ENCODE results near the gene RASGRP3. TPM values are rescaled to one million over a fixed set of nuclear protein-coding genes. Genes with fewer than 3 reads are reported as not detected.

RASGRP3 gene
- total RNA-seq, 1 donor from 2014 or later: 4.1 TPM

GRCh38 chr2:33503002-33503401, 26.6 kb downstream of the RASGRP3 start:
- H3K9me3 Mint-ChIP-seq: no peaks in the 10 kb centered on the region
- H3K27ac Mint-ChIP-seq: no peak overlapping the region
- H3K4me1 Mint-ChIP-seq (ENCODE audit: low read depth): peaks cover 13% of the 10 kb centered on the region
- intact Hi-C loops (cut with micrococcal nuclease): no loop called here
- DNase-seq (ENCODE audit: low spot score): no peak
- H3K36me3 Mint-ChIP-seq (ENCODE audit: low read depth): peaks cover 5% of the 10 kb centered on the region
- H3K27me3 Mint-ChIP-seq (ENCODE audit: insufficient read depth): peaks cover 2% of the 10 kb centered on the region
- no peak overlapping the region for H3K4me3 Mint-ChIP-seq

DNA sequence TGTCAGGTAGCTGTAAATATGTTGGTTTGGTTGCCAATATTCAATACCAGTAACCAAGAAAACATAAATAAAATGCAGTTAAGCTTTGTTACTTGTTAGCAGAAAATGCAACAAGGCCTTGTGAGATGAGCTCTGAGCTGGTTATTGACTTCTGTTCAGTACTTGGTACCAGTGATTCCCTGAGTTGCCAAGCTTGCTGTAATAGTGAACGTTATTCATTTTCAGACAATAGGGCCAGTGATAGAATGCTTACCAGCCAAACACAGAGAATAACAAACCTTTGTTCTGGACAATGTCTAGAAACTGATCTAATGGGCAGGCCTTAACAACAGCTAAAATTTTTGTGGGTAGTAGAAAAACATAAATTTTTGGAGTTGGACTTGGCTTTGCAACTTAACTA, 29.5 kb downstream of the RASGRP3 start:
- Mint-ChIP-seq H3K27ac (no peak overlapping the region), H3K4me3 (no peak overlapping the region), H3K9me3 (no peaks in the 10 kb centered on the region), H3K36me3 (ENCODE audit: low read depth) (peaks cover 2% of the 10 kb centered on the region), H3K4me1 (ENCODE audit: low read depth) (peaks cover 5% of the 10 kb centered on the region), H3K27me3 (ENCODE audit: insufficient read depth) (no peaks in the 10 kb centered on the region)
- intact Hi-C loops (cut with micrococcal nuclease): no loop called here
- no peak for DNase-seq (ENCODE audit: low spot score)

DNA sequence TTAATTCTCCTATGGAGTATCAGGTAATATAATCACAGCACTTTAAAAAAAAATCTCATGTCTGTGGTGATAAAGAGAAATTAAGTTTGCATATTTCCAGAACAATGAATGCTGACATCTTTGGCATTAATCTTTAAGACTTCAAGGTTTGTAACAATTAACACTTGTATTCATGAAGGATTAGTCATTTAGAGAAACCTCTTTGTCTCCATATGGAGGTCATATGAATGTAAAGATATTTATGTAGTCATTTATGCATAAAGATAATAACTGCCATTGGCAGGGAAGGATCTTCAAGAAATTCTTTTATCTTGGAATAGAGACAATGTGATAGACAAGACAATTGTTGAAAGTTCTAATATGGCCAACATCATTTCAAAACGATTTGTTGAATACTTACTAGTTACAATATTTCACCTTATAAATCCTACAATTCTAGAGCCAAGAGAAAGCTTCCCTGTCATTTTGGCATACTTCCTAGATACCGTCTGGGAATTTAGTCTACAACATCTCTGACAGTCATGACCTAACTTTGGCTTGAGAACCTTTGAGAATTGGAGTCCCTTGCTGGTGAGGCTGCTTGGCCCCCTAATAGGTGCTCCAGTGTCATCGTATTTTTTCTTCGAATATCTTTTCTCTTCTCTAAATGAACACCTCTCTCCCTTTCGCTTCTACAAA, 33.6 kb downstream of the RASGRP3 start:
- Mint-ChIP-seq H3K36me3 (ENCODE audit: low read depth) (peaks cover 1% of the 10 kb centered on the region), H3K9me3 (no peaks in the 10 kb centered on the region), H3K4me3 (no peak overlapping the region), H3K27ac (no peak overlapping the region), H3K27me3 (ENCODE audit: insufficient read depth) (no peaks in the 10 kb centered on the region), H3K4me1 (ENCODE audit: low read depth) (no peaks in the 10 kb centered on the region)
- intact Hi-C loops (cut with micrococcal nuclease): no loop called here
- DNase-seq (ENCODE audit: low spot score): no peak

GRCh38 chr2:33510586-33510968, 34.1 kb downstream of the RASGRP3 start:
- intact Hi-C loops (cut with micrococcal nuclease): no loop called here
- no peak for DNase-seq (ENCODE audit: low spot score)

DNA sequence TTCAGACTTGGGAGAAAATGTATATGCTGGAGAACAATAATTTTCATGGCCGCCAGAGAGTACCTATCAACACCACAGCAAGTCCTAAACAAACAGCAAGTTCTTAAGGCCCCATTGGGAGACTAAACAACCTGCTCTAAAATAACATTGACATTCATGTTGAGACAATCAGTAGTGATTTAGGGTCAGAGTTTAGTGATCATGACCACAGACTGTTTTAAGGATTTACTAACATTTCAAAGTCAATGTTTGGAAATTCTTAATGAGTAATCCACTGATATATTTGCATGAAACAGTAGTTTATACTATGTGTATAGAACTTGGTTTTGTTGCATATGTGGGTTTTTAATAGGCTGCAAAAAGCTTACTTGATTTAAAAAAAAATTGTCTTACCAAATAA, 34.7 kb downstream of the RASGRP3 start:
- H3K4me3 Mint-ChIP-seq: no peak overlapping the region
- no peak for DNase-seq (ENCODE audit: low spot score)

More at GRCh38 chr2:33510586-33510968, 34.1 kb downstream of the RASGRP3 start:
- H3K27me3 Mint-ChIP-seq (ENCODE audit: insufficient read depth): no peaks in the 10 kb centered on the region
- H3K9me3 Mint-ChIP-seq: no peaks in the 10 kb centered on the region
- no peak overlapping the region for H3K27ac Mint-ChIP-seq
- no peak overlapping the region for H3K4me3 Mint-ChIP-seq
- no peaks in the 10 kb centered on the region for H3K4me1 Mint-ChIP-seq (ENCODE audit: low read depth)
- peaks cover 7% of the 10 kb centered on the region for H3K36me3 Mint-ChIP-seq (ENCODE audit: low read depth)

DNA sequence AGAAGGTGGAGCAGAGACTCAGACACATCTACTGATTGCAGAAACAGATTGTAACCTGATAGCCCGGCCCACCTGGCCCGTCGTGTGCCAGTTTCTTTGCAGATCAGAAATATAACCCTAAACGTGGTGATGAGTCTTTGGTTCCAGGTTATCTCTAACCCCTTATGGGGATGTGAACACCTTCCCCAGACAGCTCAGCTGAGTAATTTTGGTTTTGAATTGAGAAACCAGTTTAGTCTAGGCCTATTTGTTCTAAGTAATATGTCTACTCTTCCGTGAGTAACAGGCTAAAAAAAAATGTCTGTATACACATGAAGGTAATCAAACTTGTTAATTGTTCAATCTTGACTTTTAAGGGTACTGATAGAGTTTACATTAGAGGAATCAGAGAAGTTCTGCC, 35.7 kb downstream of the RASGRP3 start:
- H3K9me3 Mint-ChIP-seq: no peaks in the 10 kb centered on the region
- intact Hi-C loops (cut with micrococcal nuclease): no loop called here
- no peak overlapping the region for H3K4me3 Mint-ChIP-seq
- no peaks in the 10 kb centered on the region for H3K4me1 Mint-ChIP-seq (ENCODE audit: low read depth)
- no peak for DNase-seq (ENCODE audit: low spot score)
- H3K27ac Mint-ChIP-seq: no peak overlapping the region
- no peaks in the 10 kb centered on the region for H3K27me3 Mint-ChIP-seq (ENCODE audit: insufficient read depth)
- peaks cover 7% of the 10 kb centered on the region for H3K36me3 Mint-ChIP-seq (ENCODE audit: low read depth)

More for the DNA sequence above, 34.7 kb downstream of the RASGRP3 start:
- Mint-ChIP-seq H3K36me3 (ENCODE audit: low read depth) (peaks cover 7% of the 10 kb centered on the region), H3K9me3 (no peaks in the 10 kb centered on the region), H3K4me1 (ENCODE audit: low read depth) (no peaks in the 10 kb centered on the region), H3K27me3 (ENCODE audit: insufficient read depth) (no peaks in the 10 kb centered on the region), H3K27ac (no peak overlapping the region)
- intact Hi-C loops (cut with micrococcal nuclease): no loop called here

DNA sequence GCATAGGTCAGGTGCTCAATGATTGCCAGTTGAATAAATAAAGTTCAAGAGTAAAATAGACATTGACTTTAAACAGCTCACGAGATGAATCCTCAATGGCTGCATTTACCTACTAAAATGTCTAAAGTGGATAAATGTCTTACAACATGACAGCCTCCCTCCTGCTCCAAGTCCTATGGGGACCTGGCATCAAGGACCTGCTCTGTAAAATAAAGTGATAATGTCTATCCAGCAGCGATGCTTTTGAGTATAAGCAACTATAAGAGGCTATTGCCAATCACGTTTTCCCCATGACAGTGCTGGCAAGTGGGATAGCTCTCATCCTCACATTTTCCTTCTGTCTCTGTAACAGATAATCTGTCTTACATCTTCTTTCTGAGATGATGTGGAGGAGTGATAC, 37.0 kb downstream of the RASGRP3 start:
- Mint-ChIP-seq H3K4me1 (ENCODE audit: low read depth) (no peaks in the 10 kb centered on the region), H3K27ac (no peak overlapping the region), H3K9me3 (no peaks in the 10 kb centered on the region), H3K36me3 (ENCODE audit: low read depth) (peaks cover 7% of the 10 kb centered on the region), H3K4me3 (no peak overlapping the region), H3K27me3 (ENCODE audit: insufficient read depth) (no peaks in the 10 kb centered on the region)
- no peak for DNase-seq (ENCODE audit: low spot score)
- intact Hi-C loops (cut with micrococcal nuclease): no loop called here

- no peak overlapping the region for H3K4me3 Mint-ChIP-seq
- DNase-seq (ENCODE audit: low spot score): no peak
Measured at GRCh38 chr2:33516456-33516995, 40.1 kb downstream of the RASGRP3 start.

GRCh38 chr2:33518200-33518599, 41.8 kb downstream of the RASGRP3 start:
- H3K4me3 Mint-ChIP-seq: no peak overlapping the region
- H3K27ac Mint-ChIP-seq: no peak overlapping the region
- H3K4me1 Mint-ChIP-seq (ENCODE audit: low read depth): no peaks in the 10 kb centered on the region
- intact Hi-C loops (cut with micrococcal nuclease): loop anchor here (2.0 kb wide), 1 partner anchor 21 kb away; no protein-coding TSS in a partner anchor
- DNase-seq (ENCODE audit: low spot score): no peak
- H3K9me3 Mint-ChIP-seq: no peaks in the 10 kb centered on the region
- no peaks in the 10 kb centered on the region for H3K27me3 Mint-ChIP-seq (ENCODE audit: insufficient read depth)
- H3K36me3 Mint-ChIP-seq (ENCODE audit: low read depth): peaks cover 9% of the 10 kb centered on the region

More at GRCh38 chr2:33516456-33516995, 40.1 kb downstream of the RASGRP3 start:
- Mint-ChIP-seq H3K36me3 (ENCODE audit: low read depth) (peaks cover 7% of the 10 kb centered on the region), H3K4me1 (ENCODE audit: low read depth) (no peaks in the 10 kb centered on the region), H3K9me3 (no peaks in the 10 kb centered on the region), H3K27me3 (ENCODE audit: insufficient read depth) (no peaks in the 10 kb centered on the region), H3K27ac (no peak overlapping the region)
- intact Hi-C loops (cut with micrococcal nuclease): no loop called here

DNA sequence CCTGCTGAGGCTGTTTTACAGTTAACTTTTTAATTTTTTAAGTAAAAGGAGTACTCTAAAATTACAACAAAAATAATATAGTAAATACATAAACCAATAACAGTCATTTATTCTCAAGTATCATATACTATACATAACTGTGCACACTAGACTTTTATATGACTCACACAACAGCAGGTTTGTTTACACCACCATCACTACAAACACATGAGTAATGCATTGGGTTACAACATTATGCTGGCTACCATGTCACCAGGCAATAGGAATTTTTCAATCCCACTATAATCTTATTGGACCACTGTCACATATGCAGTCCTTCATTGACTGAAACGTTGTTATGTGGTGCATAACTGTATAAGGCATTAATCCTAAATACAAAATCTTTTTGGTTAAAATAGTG, 42.5 kb downstream of the RASGRP3 start:
- H3K9me3 Mint-ChIP-seq: no peaks in the 10 kb centered on the region
- DNase-seq (ENCODE audit: low spot score): no peak

GRCh38 chr2:33521791-33522281, 45.4 kb downstream of the RASGRP3 start:
- Mint-ChIP-seq H3K27me3 (ENCODE audit: insufficient read depth) (no peaks in the 10 kb centered on the region), H3K36me3 (ENCODE audit: low read depth) (peaks cover 4% of the 10 kb centered on the region), H3K4me3 (no peak overlapping the region), H3K4me1 (ENCODE audit: low read depth) (peaks cover 11% of the 10 kb centered on the region), H3K9me3 (no peaks in the 10 kb centered on the region), H3K27ac (no peak overlapping the region)
- intact Hi-C loops (cut with micrococcal nuclease): no loop called here
- no peak for DNase-seq (ENCODE audit: low spot score)

More for the DNA sequence above, 42.5 kb downstream of the RASGRP3 start:
- Mint-ChIP-seq H3K4me3 (no peak overlapping the region), H3K36me3 (ENCODE audit: low read depth) (peaks cover 9% of the 10 kb centered on the region), H3K4me1 (ENCODE audit: low read depth) (no peaks in the 10 kb centered on the region), H3K27me3 (ENCODE audit: insufficient read depth) (no peaks in the 10 kb centered on the region), H3K27ac (no peak overlapping the region)
- intact Hi-C loops (cut with micrococcal nuclease): loop anchor here (2.0 kb wide), 1 partner anchor 22 kb away; no protein-coding TSS in a partner anchor

DNA sequence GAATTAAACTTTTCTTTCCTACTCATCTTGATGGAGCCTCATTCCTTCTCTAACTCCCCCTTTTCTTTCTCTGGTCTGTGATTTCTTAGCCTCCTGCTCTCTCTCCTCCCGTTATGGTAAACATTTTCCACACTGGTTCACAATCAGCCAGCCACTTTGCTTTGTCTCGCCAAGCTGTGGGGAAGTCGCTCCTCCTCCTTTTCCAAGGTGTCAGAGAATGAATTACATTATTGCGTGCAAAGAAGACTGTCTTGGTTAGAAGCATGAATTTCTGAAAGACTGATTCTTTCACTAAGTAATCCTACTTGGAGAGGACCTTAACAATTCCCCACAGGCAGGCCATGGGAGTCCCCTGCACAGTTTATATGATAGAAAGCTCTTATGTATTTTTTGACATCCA, 46.1 kb downstream of the RASGRP3 start:
- no peak for DNase-seq (ENCODE audit: low spot score)
- Mint-ChIP-seq H3K27ac (no peak overlapping the region), H3K4me1 (ENCODE audit: low read depth) (peaks cover 16% of the 10 kb centered on the region), H3K4me3 (no peak overlapping the region), H3K9me3 (no peaks in the 10 kb centered on the region), H3K27me3 (ENCODE audit: insufficient read depth) (no peaks in the 10 kb centered on the region), H3K36me3 (ENCODE audit: low read depth) (peaks cover 7% of the 10 kb centered on the region)
- intact Hi-C loops (cut with micrococcal nuclease): no loop called here

- no peak for DNase-seq (ENCODE audit: low spot score)
- Mint-ChIP-seq H3K4me3 (no peak overlapping the region), H3K27ac (no peak overlapping the region), H3K27me3 (ENCODE audit: insufficient read depth) (no peaks in the 10 kb centered on the region), H3K9me3 (no peaks in the 10 kb centered on the region), H3K36me3 (ENCODE audit: low read depth) (peaks cover 18% of the 10 kb centered on the region), H3K4me1 (ENCODE audit: low read depth) (peaks cover 30% of the 10 kb centered on the region)
- intact Hi-C loops (cut with micrococcal nuclease): loop anchor here (1.0 kb wide), 2 partner anchors 28 to 49 kb away; partner anchors contain the start of gene RASGRP3
Measured at GRCh38 chr2:33525666-33526065, 49.2 kb downstream of the RASGRP3 start.
